A549 (cell line): ENCODE data around the gene SYT12.

Experiments used
- BHLHE40 ChIP-seq: IDR thresholded peaks from 2 replicates; pipeline ENCODE4 v1.6.1; 2012; ENCODE audit warnings: low read depth, low read length, inconsistent platforms
- CHD2 ChIP-seq: fragments of 150-350 bp; IDR thresholded peaks from 2 replicates; pipeline ENCODE4 v1.6.1; 2014; ENCODE audit warnings: low read length; ENCODE audit not compliant: partially characterized antibody
- CTCF ChIP-seq: fragments of >200 bp; sonication (Bioruptor Twin); formaldehyde crosslinking; IDR thresholded peaks from 3 replicates; pipeline ENCODE4 v1.5.1; 2016
- MAX ChIP-seq: IDR thresholded peaks from 2 replicates; pipeline ENCODE4 v1.6.1; 2012

GRCh38 chr11:67062526-67063373, 39.8 kb downstream of the SYT12 start:
- TF ChIP-seq BHLHE40, result no peak
- no peak for TF ChIP-seq CTCF
- no peak for TF ChIP-seq MAX
- TF ChIP-seq CHD2, result no peak
